OCI-M2 (cell line): ENCODE data around the gene FCRL3.

Experiments
- DNase-seq: peaks from one replicate; lab custom pipeline; 2025; ENCODE audit not compliant: unreplicated experiment; lab: John Stamatoyannopoulos, UW

FCRL3 gene

GRCh38 chr1:157691285-157691920 is 9.2 kb downstream of the FCRL3 start:
- DNase-seq: no peak

DNA sequence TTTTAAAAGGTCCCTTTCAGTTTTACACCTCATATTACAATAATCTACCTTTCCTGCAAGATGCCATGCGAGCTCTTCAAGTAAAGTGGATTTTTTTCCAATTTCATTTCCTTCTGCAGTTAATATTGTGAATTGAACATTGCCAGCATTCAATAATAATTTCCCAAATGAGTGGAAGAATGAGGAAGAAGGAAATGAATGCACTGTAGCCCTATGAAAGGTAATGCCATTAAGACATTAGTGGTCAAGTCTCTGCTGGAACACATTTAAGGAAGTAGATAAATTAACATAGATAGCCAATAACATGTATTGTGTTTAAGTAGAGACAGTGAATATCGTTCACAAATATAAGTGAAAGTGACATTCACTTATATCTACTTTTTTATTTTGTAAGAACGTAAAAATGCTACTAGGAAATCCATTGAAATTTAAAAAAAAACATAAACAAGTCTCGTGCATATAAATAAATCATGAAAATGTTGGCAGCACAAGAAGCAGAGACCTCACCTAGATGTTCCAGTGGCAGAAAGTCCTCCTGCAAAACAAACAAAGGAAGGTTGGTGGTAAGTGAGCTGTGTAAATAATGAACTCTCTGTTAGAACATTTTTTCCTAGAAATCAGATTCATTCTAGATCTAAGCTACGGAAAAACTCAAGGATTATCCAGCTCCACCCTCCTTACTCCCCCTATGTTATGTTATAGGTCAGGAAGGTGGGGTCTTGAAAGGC is 17.7 kb downstream of the FCRL3 start:
- DNase-seq: no peak

GRCh38 chr1:157678721-157679120 is 21.8 kb downstream of the FCRL3 start:
- no peak for DNase-seq

GRCh38 chr1:157673008-157673407 is 27.6 kb downstream of the FCRL3 start:
- DNase-seq: no peak

GRCh38 chr1:157671895-157672294 is 28.7 kb downstream of the FCRL3 start:
- DNase-seq: no peak

DNA sequence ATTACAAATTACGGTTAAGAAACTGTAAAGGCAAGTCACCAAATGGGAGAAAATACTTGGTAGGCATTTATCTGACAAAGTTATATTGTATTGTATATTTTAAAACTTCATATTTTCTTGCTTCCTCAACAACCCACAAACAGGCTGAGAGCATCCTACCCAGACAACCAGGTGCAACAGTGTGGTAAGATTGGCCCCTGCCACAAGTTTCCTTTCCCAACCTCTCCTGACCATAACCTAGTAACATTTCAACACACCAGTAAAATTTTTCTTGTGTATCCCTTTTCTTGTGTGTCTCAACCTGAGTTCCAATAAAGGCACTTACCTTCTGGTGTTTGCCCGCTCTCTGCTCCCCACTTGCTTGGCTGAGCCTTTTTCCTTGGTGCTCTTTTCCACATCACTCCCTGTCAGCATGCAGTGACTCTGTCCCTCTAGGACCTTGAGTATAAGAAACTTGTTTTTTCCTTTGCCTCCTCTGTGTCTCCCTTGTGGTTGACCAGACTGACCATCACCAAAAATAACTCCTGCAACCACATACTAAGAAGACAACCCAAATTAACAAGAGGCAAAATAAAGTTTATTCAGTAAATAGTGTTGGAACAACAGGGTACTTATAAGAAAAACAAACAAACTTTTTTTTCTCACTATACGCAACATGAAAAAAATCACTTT is 40.9 kb downstream of the FCRL3 start:
- DNase-seq: no peak

DNA sequence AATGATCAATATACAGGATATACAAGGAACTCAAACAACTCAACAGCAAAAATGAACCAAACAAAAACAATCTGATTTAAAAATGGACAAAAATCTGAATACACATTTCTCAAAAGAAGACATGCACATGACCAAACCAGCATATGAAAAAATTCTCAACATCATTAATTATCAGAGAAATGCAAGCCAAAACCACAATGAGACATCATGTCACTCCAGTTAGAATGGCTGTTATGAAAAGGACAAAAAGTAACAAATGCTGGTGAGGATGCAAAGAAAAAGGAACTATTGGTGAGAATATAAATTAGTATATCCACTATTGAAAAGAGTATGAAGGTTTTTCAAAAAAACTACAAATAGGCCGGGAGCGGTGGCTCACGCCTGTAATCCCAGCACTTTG is 42.0 kb downstream of the FCRL3 start:
- DNase-seq: no peak

DNA sequence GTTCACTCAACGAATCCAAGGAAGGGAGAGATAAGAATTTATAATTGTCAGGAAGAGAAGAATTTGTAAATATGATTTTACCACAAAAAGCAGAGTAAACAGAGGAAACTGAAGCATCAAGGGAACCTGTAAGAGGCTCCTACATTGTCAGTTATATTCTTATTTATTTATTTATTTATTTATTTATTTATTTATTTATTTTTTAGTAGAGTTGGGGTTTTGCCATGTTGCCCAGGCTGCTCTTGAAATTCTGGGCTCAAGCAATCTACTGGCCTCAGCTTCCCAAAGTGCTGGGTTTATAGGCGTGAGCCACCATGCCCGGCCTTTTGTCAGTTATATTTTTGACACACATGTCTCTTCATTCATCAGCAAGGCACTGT is 47.1 kb downstream of the FCRL3 start:
- DNase-seq: no peak

DNA sequence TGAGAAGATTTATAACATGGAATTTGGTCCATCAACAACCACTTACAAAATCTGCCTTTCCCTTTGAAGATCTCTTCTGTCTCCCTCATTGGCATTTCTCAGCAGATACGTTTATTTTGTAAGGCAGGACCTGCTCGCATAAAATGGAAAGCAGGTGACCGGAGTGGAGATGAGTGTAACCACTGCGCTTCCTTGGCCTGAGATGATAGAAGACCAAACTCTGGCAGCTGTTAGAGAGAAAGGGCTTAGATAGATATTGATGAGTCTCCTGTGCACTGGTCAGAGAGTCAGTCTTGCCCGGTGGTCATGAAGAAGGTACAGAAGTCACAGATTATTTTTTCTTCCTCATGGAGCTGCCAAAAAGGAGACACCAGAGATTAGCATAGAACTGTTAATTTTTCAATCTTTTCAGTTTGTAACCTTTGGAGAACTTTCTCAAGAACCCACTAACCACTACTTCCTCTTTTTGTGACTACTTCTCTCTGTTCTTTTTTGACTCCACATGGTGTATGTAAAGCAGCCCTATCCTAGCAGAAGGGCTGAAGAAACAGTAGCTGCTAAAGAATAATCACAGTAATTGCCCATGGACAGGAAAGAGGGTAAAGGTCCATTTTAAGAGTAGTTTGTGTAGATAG is 47.6 kb downstream of the FCRL3 start:
- DNase-seq: no peak

DNA sequence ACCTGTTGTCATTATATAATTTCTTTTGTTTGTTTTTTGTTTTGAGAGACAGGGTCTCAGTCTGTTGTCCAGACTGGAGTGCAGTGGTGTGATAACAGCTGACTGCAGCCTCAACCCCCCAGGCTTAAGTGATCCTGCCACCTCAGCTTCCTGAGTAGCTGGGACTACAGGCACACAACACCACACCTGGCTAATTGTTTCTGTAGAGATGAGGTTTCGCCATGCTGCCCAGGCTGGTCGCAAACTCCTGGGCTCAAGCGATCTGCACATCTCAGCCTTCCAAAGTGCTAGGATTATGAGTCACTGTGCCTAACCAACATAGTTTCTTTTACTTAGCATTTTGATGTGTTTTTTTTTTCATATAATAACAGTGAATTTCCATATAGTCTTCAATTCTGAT is 52.3 kb downstream of the FCRL3 start:
- no peak for DNase-seq

GRCh38 chr1:157646144-157646543 is 54.4 kb downstream of the FCRL3 start:
- no peak for DNase-seq

- no peak for DNase-seq
These were observed 59.4 kb downstream of the FCRL3 start for GRCh38 chr1:157641177-157641576.

DNA sequence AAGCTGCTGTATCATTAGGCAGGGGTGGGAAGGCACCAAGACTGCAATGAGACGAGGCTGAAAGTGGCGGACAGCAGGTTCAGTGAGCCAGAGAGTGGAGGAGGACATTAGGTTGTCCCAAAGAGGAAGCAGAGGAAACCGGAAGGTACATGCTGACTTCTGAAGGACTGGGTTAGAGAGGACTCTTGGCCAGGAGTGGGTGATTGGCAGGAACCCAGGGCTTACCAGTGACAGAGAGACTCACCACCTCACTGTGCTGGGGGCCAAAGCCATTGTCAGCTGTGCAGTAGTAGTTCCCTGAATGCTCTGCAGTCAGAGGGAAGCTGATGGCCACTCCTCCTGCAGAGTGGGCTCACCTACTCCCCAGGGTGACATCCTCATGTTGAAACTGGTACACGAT is 60.8 kb downstream of the FCRL3 start:
- no peak for DNase-seq

DNA sequence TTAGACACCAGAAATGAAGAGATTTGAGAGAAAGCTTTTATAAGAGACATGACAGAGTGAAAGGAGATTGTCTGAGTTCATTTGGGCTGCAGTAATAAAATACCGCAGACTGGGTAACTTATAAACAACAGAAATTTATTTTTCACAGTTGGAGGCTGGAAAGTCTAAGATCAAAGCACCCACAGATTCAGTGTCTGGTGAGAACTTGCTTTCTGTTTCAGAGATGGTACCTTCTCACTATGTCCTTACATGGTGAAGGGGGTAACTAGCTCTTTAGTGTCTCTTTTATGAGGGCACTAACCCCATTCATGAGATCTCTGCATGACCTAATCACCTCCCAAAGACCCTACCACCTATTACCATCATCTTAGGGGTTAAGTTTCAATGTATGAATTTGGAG is 71.8 kb downstream of the FCRL3 start:
- DNase-seq: no peak
